ENCODE data around the gene GABRD.

The GABRD gene

DNA sequence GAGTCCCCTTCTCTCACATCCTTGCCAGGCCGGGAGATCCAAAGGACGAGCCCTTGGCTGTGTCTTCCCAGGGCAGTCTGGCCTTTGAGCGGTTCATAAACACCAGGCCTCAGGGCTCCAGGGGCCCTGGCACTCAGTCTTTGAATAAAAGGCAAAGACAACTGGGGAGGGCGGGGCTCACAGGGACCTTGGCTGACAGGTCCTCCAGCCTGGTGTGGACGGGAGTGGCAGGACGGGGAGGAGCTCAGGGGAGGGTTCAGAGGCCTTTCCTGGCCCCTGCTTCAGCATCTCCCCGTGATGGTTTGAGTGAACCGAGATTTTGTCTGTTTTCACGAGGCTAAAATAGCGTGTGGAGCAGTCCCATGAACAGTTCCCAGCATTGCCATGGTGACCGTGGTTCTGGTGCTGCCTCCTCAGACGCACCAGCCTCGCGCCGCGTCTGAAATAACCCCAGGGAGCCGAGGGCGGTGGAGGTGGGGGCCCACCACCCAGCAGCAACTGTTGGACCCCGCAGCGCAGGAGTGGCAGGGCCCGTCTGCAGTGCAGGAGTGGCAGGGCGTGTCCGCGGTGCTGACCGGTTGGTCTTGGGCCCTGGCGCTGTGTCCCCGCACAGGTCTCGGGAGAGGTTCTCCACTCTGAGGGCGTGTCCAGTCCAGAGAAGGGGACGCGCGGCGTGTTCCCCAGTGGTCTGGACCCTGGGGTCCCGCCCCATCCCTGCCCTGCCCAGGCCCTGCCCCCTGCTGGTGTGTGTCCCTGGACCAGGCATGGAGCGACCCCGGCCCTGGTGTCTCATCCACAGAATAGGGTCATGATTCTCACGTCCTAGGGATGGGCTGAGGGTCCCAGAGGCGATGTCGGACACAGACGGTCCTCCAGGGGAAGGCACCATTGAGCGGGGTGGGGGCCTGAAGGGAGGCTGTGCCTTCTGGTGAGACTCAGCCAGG lies 24.0 kb downstream of the GABRD start:
- DNase-seq = no peak

DNA sequence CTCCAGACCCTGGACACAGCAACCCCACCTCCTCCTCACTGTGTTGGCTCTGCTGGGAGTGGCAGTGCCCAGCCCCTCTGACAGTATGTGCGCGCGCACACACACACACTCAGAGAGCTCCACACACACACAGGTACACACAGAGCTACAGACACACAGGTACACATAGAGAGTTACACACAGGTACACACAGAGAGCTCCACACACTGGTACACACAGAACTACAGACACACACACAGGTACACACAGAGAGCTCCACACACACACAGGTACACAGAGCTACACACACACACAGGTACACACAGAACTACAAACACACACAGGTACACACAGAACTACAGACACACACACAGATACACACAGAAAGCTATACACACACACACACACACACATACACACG lies 24.7 kb downstream of the GABRD start:
- no peak for DNase-seq

DNA sequence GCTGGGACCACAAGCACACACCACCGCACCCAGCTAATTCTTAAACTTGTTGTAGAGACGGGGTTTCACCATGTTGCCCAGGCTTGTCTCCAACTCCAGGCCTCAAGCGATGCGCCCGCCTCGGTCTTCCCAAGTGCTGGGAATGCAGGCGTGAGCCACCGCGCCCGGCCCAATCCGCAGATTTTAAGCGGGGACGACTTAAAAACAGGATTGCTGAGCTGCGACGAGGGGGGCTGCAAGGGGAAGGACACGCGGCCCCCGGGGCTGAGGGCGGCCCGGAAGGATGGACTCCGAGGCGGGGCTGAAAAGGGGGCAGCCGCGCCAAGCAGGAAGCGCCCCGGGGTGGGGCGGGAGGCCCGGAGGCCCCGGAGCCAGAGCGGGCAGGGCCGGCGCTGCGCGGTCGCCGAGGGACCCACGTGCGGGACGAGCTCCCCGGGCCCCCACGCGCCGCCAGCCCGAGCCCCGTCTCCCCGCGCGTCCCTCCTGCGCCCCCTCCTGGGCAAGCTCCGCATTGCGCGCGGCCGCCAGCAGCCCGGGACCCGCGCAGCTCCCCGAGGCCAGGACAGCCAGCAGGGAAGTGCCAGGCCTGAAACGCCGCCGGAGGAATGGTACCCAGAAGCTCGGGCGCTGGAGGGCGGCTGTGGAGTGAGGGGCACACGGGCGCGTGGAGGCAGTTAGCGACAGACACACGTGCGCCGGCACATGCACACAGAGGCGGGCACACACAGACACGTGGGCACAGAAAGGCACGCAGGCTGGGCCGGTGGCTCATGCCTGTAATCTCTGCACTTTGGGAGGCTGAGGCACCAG lies 25.6 kb downstream of the GABRD start:
- DNase-seq = peak; percentile 75

- DNase-seq = no peak
Observed at GRCh38 chr1:2045468-2046173, 26.5 kb downstream of the GABRD start.

GRCh38 chr1:2046174-2046917 lies 27.2 kb downstream of the GABRD start:
- DNase-seq = peak; percentile 34

DNA sequence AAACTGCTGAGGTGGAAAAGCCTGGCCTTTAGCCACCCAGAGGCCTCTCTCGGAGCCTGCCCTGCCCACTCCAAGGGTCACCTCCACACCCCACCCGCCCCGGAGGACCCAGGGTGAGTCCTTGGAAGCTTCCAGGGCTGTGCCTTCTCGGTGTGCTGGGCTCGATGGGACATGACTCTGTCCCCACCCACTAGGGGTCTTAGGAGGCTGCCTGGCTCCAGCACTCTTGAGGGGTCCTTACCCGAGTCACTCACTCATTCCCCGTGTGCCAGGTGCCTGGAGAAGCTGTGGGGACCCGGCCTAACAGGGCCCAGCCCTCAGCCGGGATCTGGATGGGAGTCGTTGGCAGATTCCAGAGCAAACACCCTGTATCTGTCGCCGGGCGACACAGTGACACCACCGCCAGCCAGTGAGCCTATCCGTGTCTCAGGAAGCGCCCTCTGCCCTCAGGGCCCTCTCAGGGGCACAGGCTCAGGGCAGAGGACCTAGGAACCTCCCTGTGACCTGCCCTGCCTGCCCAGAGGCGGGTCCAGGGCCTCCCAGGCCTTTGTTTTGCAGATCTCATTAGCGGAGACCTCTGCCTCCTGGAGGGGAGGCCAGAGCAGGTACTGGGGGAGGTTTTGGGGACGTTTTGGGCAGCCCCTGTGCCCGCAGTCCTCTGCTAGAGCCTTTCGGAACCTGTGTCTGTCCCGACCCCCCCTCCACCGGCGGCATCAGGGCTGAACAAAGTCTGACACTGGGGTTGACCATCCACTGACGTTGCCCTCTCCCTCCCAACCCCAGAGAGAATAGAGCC lies 28.0 kb downstream of the GABRD start:
- DNase-seq = no peak

DNA sequence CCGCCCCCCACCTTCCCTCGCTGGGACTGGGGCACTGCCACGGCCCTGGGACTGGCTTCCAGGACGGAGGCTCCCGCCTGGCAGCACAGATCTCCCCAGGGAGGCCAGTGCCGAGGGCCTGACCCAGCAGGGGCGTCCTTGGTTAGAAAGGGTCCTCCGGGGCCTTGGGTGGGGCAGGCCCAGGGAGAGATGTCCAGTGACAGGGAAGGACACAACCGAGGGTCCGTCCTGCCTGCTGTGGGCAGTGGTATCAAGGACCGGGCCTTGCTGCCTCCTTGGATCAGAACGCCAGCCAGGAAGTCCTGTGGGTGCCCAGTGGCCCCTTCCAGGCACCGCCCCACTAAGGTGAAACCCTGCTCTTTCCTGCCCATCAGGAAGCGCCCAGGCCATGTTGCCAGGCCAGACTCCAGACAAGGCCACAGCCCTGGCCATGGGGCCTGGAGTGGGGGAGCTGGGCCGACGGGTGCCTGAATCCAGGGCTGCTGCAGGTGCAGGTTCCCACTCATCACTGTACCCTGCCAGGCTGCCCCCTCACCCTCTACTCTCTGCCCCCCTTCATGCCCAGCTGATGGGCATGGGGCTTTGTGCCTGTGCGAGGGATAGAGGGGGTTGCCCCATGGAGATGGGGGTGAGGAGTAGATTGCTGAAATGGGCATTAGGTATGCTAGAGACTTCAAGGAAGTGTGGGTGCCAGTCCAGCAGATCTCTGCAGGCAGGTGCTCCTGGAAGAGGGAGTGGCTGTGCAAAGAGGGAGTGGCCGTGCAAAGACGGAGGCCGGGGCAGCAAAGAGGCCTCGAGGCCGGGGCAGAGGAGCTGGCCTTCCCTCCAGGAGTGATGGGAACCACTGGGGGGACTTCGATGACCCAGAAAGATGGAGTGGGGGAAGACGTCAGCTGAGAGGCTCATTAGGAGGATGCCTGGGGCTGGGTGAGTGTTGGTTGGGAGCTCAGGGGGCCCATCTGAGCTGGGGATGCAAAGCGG lies 28.9 kb downstream of the GABRD start:
- no peak for DNase-seq

DNA sequence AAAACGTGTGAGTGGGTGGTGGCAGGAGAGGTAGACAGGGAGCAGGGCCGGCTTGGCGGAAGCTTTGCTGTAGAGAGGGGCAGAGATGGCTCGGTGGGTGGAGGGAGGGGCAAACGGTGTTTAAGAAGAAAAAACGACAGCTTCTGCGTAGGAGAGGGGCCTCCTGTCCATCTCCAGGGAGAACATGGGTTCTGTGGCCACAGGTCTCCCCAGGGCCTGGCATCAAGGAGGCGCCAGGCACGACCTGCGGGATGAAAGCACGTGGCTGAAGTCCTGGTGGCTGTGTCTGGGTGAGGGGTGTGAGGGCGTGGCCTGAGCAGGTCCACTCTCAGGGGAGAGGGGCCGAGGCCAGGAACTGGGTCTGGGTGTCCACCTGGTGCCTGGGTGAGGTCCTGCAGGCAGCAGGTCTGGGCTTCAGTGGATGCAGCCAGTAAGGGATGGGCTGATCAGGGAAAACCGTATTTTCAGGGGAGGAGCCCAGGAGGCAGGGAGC lies 30.1 kb downstream of the GABRD start:
- no peak for DNase-seq

GRCh38 chr1:2049718-2050431 lies 30.7 kb downstream of the GABRD start, which contains the start of gene PRKCZ:
Gene PRKCZ, plus strand, starts transcription at chr1:2050411. Its CDS starts 220 bp downstream, at chr1:2050631.
- DNase-seq = peak; percentile 96

- peak; percentile 36 for DNase-seq
Observed at GRCh38 chr1:2050461-2050792, 31.3 kb downstream of the GABRD start.

DNA sequence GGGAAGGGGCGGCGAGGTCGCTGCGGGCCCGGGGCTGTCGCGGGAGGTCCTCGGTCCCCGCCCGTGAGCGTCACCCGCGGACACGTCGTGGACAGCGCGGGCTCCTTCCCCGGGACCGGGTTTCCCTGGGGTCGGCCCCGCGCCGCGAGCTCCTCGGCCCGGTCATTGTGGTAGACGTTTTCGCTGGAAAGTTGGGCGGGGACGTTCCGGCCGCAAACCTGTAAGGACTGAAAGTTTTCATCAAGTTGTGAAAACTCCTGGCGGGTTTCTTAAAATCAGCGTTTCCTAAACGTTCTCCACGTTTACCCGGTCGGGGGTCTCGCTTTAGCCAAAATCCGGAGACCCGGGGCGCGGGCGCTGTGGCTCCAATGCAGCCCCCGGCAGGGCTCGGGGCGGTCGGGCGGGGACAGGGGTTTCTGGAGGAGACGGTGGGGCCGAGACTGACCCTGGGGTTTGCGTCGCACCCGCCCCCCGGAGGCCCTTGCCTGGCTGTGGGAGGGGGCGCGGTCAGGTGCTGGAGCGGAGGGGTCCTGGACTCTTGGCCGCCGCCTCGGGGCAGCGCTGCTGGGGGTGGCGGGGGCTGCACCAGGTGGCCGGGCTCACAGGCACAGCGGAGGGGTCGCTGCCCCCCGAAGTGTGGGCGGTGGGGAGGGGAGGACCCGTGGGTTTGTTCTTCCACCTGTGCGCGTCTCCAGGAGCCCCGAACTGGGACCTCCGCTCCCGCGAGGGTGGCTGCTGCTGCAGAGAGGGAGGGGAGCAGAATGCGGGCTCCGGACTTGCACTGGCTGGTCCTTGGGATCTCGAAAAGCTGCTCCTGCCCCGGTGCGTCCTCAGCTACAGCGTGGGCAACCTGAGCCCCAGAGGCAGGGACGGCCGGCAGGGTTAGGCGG lies 31.9 kb downstream of the GABRD start:
- DNase-seq = no peak

- DNase-seq = no peak
Observed at GRCh38 chr1:2052054-2052679, 33.0 kb downstream of the GABRD start.

DNA sequence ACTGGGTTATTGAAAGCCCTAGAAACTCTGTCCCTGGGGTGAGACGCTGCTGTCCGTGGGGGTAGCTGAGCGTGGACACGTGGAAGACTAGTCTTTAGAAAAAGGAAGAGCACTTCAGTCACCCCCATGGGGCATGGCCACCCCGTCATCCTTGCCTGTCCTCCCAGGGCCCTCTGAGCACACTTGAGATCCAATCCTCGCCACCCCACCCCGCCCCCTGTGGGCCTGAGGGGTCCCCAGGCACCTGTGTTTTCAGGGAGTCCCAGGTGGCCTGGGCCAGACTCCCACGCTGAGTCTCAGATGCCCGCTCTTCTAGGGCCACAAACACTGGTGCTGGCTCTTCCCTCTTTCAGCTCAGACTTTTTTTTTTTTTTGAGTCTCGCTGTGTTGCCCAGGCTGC lies 33.6 kb downstream of the GABRD start:
- DNase-seq = no peak

GRCh38 chr1:2053217-2053616 lies 34.1 kb downstream of the GABRD start:
- DNase-seq = no peak

DNA sequence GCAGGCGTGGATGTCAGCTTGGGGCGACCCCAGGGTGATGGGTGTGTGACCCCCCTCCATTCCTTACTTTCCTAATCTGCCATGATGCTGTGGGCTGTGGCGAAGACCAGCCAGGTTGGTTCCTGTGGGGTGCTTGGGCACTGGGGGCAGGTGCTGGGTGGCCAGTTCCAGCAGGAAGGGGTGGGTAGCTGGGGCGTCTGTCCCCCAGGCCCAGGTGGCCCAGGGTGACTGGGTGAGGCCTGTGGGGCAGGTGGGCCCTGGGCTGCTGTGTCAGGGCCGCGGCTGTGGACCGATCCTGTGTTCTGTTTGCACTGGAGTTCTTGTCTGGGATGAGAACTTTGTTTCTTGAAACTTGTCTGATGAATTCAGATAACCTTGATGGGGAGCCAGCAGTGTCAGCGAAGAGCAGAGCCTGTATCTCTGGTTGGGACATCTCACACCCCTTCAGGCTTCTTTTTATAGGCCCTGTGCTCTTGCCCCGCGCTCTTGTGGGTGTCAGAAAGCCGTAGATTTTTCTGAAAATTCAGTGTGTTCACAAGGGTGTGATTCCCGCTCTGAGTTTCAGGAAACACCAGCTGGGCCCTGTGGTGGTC lies 34.7 kb downstream of the GABRD start:
- DNase-seq = no peak

DNA sequence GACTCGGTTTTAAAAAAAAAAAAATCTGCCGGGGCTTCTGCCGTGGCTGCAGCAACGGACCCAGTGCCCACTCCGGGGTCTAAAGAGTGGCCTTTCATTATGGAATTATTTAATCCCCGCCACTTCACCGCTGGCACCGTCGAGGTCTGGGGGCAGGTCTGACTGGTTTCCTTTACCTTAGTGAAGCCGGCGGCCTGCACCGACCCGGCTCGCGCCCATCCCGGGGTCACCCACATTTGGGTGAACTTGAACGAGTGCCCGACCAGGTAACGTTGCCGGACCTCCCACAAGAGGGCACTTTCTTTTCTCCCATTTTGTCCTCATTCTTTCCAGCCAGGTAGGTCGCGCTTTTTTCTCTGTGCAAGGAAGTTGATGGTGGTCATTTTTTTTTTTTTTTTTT lies 35.4 kb downstream of the GABRD start:
- DNase-seq = no peak

DNA sequence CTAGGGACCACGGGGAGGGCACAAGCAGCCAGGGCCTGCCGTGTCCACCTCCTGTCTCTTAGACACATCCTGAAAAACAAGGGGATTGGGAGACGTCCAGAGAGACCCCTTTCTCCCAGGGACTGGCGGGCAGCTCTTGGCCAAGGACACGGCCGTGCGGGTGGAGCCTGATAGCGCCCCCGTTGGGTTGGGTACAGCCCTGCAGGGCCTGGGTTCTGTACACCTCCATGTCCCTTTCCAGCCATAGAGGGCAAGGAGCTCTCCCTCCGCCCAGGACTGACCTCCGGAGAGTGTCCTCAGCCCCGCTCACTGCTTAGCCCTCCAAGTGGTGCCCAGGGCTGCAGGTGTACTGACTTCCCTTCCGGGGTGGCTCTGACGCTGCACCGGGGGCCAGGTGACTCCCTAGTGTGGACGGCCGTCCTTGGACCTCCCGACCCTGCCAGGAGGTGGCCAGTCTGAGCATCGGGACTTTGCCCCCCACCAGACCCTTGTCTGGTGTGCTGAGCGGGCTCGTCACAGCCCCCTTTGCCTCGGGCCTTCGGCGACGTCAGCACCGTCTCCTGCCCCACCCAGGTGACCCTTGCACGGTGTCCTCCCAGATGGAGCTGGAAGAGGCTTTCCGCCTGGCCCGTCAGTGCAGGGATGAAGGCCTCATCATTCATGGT lies 36.9 kb downstream of the GABRD start:
- DNase-seq = no peak
